Measurements from ENCODE around the gene NOP58. TPM values are rescaled to one million over a fixed set of nuclear protein-coding genes. Genes with fewer than 3 reads are reported as not detected.

The NOP58 gene
- total RNA-seq, 2 experiments from 2014 or later: 124 to 174 TPM

- H3K4me2 ChIP-seq (ENCODE audit: low read length): no peak overlapping the region
- POLR2A ChIA-PET: interaction anchor here (0.6 to 1.3 kb wide), 3 partner anchors 10 to 23 kb away, joined by 3 to 4 read pairs (median 3); no protein-coding TSS in a partner anchor
- no peak overlapping the region for H3K27ac ChIP-seq (ENCODE audit: low read depth, low read length, poor library complexity, severe bottlenecking)
- no peaks in the 10 kb centered on the region for H3K9me2 ChIP-seq (ENCODE audit: insufficient read depth, low read length)
- H3K4me1 ChIP-seq (ENCODE audit: insufficient read depth, low read length, poor library complexity, severe bottlenecking): no peaks in the 10 kb centered on the region
- intact Hi-C loops (cut with micrococcal nuclease; ENCODE audit: unreplicated experiment): no loop called here
- BruUV-seq (replicated peaks): no TSS peak
- no peak for DNase-seq (ENCODE audit: low spot score)
- no peak for TF ChIP-seq EZH2phosphoT487 (IDR thresholded peaks at IDR 0.05; ENCODE audit: borderline replicate concordance, low read depth, low read length)
- TF ChIP-seq, protein P1, sequence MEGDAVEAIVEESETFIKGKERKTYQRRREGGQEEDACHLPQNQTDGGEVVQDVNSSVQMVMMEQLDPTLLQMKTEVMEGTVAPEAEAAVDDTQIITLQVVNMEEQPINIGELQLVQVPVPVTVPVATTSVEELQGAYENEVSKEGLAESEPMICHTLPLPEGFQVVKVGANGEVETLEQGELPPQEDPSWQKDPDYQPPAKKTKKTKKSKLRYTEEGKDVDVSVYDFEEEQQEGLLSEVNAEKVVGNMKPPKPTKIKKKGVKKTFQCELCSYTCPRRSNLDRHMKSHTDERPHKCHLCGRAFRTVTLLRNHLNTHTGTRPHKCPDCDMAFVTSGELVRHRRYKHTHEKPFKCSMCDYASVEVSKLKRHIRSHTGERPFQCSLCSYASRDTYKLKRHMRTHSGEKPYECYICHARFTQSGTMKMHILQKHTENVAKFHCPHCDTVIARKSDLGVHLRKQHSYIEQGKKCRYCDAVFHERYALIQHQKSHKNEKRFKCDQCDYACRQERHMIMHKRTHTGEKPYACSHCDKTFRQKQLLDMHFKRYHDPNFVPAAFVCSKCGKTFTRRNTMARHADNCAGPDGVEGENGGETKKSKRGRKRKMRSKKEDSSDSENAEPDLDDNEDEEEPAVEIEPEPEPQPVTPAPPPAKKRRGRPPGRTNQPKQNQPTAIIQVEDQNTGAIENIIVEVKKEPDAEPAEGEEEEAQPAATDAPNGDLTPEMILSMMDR (conservative IDR thresholded peaks at IDR 0.05; ENCODE audit: low read length): no peak
- H3K79me2 ChIP-seq (ENCODE audit: insufficient read depth, low read depth, low read length): no peaks in the 10 kb centered on the region
- no peaks in the 10 kb centered on the region for H3K9me3 ChIP-seq (ENCODE audit: low read length)
- no peaks in the 10 kb centered on the region for H3K36me3 ChIP-seq (ENCODE audit: insufficient read depth, low read length)
- no peak overlapping the region for H3K4me3 ChIP-seq (ENCODE audit: low read depth, low read length, poor library complexity, severe bottlenecking)
- H2AFZ ChIP-seq (ENCODE audit: low read length): no peak overlapping the region
- CTCF ChIA-PET (ENCODE audit: unreplicated experiment): no interaction called here
- H4K20me1 ChIP-seq (ENCODE audit: insufficient read depth, low read length): no peaks in the 10 kb centered on the region
These were observed 56.9 kb downstream of the NOP58 start for GRCh38 chr2:202322435-202322834.

DNA sequence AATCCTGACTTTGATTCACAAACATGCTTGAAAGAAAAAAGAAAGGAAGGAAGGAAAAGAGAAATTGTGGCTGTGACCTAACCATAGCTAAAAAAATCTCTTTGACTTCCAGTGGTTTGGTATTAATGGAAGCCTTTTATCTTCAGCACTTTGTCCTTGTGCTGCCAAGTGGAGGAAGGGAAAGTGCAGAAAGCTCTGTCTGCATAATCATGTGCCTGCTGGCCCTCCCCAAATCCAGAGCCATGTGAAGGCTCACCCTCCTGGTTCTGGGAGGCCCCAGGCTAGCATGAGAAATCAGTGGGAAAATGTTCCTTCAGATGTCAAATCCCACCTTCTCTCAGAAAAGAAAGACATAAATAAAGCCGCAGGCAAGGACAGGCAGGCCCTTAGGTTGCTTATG, 62.3 kb downstream of the NOP58 start:
- Histone ChIP-seq H3K4me2 (ENCODE audit: low read length) (no peak overlapping the region), H3K9me2 (ENCODE audit: insufficient read depth, low read length) (no peaks in the 10 kb centered on the region), H3K4me3 (ENCODE audit: low read depth, low read length, poor library complexity, severe bottlenecking) (no peak overlapping the region), H3K4me1 (ENCODE audit: insufficient read depth, low read length, poor library complexity, severe bottlenecking) (no peaks in the 10 kb centered on the region), H3K27ac (ENCODE audit: low read depth, low read length, poor library complexity, severe bottlenecking) (no peak overlapping the region), H3K9me3 (ENCODE audit: low read length) (no peaks in the 10 kb centered on the region), H4K20me1 (ENCODE audit: insufficient read depth, low read length) (no peaks in the 10 kb centered on the region), H3K36me3 (ENCODE audit: insufficient read depth, low read length) (no peaks in the 10 kb centered on the region), H3K79me2 (ENCODE audit: insufficient read depth, low read depth, low read length) (no peaks in the 10 kb centered on the region), H2AFZ (ENCODE audit: low read length) (no peak overlapping the region)
- intact Hi-C loops (cut with micrococcal nuclease; ENCODE audit: unreplicated experiment): no loop called here
- TF ChIP-seq, protein P1 (conservative IDR thresholded peaks at IDR 0.05; ENCODE audit: low read length): no peak
- no peak for TF ChIP-seq EZH2phosphoT487 (IDR thresholded peaks at IDR 0.05; ENCODE audit: borderline replicate concordance, low read depth, low read length)
- ChIA-PET CTCF (ENCODE audit: unreplicated experiment) (no interaction called here), POLR2A (interaction anchor here (1.0 kb wide), 1 partner anchor 12 kb away, joined by 3 read pairs; no protein-coding TSS in a partner anchor)
- no peak for DNase-seq (ENCODE audit: low spot score)
- no TSS peak for BruUV-seq (replicated peaks)

- CTCF ChIA-PET (ENCODE audit: unreplicated experiment): no interaction called here
These were observed 70.4 kb downstream of the NOP58 start for GRCh38 chr2:202335791-202336467.

More at GRCh38 chr2:202335791-202336467, 70.4 kb downstream of the NOP58 start:
- intact Hi-C loops (cut with micrococcal nuclease; ENCODE audit: unreplicated experiment): no loop called here
- no peak for DNase-seq (ENCODE audit: low spot score)
- Histone ChIP-seq H3K27ac (ENCODE audit: low read depth, low read length, poor library complexity, severe bottlenecking) (no peak overlapping the region), H3K4me2 (ENCODE audit: low read length) (no peak overlapping the region), H3K4me3 (ENCODE audit: low read depth, low read length, poor library complexity, severe bottlenecking) (no peak overlapping the region), H3K9me3 (ENCODE audit: low read length) (no peaks in the 10 kb centered on the region), H3K9me2 (ENCODE audit: insufficient read depth, low read length) (no peaks in the 10 kb centered on the region), H3K4me1 (ENCODE audit: insufficient read depth, low read length, poor library complexity, severe bottlenecking) (no peaks in the 10 kb centered on the region), H3K36me3 (ENCODE audit: insufficient read depth, low read length) (no peaks in the 10 kb centered on the region), H3K79me2 (ENCODE audit: insufficient read depth, low read depth, low read length) (no peaks in the 10 kb centered on the region), H4K20me1 (ENCODE audit: insufficient read depth, low read length) (no peaks in the 10 kb centered on the region), H2AFZ (ENCODE audit: low read length) (no peak overlapping the region)
- no peak for TF ChIP-seq EZH2phosphoT487 (IDR thresholded peaks at IDR 0.05; ENCODE audit: borderline replicate concordance, low read depth, low read length)
- TF ChIP-seq, protein P1 (conservative IDR thresholded peaks at IDR 0.05; ENCODE audit: low read length): no peak
- BruUV-seq (replicated peaks): no TSS peak
- POLR2A ChIA-PET: interaction anchor here (0.6 kb wide), 1 partner anchor 57 kb away, joined by 3 read pairs; no protein-coding TSS in a partner anchor
